Amniotic epithelial cell (primary cell): ENCODE data around the gene SNX8.
"Not testable (repeated sequence)": the region's sequence is repeated elsewhere in the genome, so short reads cannot be mapped to it uniquely, and the experiment has no call there.

Experiments used
- DNase-seq: peaks from one replicate; pipeline ENCODE4 v3.0.0-alpha.2; 2010; ENCODE audit warnings: low read depth

The SNX8 gene

GRCh38 chr7:2314209-2314955, at the start of gene SNX8:
SNX8 (minus strand) TSS chr7:2314441; CDS start chr7:2314421, 20 bp downstream.
- DNase-seq: peak; percentile 78

DNA sequence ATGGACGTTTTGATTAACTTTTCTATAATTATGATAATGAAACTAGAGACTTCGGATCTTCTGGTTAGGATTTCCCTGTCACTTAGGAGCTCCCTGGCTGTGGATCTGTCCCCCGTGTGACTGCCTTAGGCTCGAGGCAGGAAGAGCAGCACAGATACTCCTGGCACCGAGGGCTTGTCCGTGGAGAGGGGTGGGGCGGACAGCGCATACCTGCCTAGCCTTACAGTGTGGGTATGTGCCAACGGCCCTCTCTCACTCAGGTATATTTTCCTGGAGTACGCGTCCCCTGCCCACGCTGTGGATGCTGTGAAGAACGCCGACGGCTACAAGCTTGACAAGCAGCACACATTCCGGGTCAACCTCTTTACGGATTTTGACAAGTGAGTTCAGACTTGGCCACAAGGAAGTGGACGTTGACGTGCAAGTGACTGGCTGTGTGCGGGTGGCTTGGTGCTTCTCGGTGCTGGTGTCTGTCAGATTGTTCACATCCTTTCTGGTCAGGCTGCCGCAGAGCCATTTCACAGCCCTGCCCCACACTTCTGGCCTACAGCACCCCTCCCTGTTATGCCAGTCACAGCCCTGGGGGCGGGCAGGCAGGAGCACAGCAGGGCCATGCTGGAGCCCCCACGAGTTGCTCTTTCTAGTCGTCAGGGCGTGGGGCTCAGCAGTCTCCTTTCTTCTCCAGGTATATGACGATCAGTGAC, 48.3 kb upstream of the SNX8 start:
- DNase-seq: no peak

GRCh38 chr7:2360796-2361195, 46.6 kb upstream of the SNX8 start:
- peak; percentile 68 for DNase-seq

- no peak for DNase-seq
Measured at GRCh38 chr7:2359610-2360009, 45.4 kb upstream of the SNX8 start.

DNA sequence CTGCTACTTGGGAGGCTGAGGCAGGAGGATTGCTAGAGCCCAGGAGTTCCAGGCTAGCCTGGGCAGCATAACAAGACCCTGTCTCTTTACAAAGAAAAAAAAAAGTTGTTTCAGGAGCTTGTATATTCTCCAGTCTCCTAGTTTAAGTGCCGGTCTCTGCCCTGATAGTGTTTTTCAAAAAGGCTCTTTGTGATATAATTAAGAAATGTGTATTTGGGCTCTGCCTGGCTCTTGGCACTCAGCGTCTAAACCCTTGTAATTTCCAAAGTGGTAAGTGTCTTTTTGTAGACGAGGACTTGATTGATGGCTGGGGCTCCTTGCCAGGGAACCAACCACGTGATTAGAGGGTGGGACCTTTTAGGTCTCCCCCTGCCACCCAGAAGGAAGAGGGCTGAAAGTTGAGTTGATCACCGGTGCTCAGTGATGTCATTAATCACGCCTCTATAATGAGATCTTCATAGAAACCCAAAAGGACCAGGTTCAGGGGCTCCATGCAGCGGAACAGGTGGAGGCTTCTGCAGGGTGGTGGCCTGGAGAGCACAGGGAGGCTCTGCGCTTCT, 44.8 kb upstream of the SNX8 start:
- DNase-seq: no peak

DNA sequence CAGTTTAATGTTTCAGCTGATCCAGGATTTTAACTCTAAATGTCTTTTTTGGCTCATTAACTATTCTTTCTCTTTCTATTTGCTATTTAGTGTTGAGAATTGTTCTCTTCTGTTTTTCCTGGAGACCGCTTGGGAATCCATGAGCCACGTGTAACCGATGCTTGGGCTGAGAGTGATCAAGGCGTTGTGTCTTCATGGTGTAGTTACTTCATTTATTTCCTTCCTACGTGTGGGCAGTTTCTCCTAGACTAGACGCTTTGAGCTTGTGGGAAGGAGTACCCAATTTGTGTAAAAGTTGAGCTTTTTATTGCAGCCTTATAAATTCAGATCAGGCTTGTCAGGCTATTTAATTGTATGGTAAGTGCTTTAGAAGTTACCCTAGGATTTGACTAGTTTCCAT, 43.3 kb upstream of the SNX8 start:
- DNase-seq: no peak

GRCh38 chr7:2357165-2357564, 42.9 kb upstream of the SNX8 start:
- no peak for DNase-seq

DNA sequence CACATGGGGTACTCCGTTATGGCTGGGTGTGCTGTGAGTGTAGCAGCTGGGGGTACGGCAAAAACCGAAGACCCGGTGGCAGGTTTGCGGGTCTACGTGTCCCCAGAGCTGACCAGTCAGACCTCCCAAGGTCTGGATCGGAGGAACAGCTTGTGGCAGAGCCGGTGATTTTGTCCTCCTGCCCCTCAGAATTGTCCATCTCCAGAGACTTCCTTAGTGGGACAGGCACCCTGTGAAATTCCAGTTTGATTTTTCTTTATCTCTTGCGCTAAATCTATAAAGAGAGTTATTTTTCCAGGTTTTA, 41.4 kb upstream of the SNX8 start:
- no peak for DNase-seq

DNA sequence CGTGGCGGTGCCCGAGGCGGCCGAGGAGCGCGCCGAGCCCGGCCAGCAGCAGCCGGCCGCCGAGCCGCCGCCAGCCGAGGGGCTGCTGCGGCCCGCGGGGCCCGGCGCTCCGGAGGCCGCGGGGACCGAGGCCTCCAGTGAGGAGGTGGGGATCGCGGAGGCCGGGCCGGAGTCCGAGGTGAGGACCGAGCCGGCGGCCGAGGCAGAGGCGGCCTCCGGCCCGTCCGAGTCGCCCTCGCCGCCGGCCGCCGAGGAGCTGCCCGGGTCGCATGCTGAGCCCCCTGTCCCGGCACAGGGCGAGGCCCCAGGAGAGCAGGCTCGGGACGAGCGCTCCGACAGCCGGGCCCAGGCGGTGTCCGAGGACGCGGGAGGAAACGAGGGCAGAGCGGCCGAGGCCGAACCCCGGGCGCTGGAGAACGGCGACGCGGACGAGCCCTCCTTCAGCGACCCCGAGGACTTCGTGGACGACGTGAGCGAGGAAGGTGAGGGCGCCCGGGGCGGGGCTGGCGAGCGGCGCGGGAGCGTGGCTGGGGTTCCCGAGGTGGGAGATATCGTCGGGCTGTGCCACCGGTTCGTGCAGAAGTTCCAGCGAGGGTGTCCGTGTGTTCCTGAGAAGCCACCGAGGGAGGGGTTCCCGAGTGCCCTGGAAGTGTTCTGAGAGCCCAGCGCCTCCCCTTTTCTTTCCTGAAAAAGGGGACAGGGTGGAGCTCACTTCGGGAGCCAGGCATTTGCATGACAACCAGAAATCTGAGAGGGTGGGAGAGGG, 40.9 kb upstream of the SNX8 start:
- DNase-seq: no peak

DNA sequence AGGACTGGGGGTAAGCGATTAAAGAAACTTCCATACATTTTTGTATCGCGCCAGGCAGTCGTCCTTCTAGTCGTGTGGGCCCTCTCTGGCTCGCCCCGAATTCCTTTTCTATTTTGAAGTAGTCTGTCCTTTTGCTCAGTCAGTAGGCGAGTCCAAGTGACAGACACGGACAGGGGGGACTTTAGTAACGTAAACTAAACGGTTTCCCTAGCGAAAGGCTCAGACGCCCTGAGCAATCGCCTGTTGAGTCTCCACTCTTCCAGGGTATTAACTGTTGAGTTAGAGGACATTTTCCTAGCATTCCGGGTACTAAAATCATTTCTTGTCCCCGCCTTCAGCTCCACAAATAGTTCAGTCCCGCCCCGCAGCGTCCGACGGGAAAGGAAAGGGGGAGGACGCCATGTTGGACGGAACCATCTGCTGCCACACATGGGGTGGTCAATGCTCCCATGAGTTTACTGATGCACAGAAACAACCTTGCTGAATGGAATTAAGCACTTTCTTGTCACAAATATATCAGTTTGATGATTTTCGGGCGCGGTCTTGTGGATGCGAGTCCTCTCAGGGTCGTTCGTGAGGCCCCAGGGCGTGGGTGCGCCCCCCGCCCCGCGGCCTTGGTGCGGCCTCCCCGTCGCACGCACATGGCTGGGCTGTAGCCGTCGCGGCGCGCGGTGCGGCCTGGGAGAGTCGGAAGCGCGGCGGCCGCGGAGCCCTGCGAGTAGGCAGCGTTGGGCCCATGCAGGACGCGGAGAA, 40.1 kb upstream of the SNX8 start, which contains the start of gene EIF3B:
Gene EIF3B, plus strand, starts transcription at position 642 of the 753 bp plus-strand sequence. Its CDS starts 95 bp downstream, at position 737.
- DNase-seq: peak; percentile 92

DNA sequence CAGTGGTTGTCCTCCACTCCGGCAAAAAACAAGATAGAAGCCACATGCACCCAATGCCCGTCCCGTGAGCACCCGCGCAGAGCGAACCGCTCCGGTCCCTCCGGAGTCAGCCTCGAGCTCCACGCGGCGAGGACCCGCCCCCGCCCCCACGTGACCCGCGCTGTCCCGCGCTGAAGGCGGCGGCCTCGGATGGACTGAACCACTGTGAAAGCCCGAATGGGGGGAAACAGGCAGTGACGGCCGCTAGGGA, 39.6 kb upstream of the SNX8 start:
- peak; percentile 81 for DNase-seq

DNA sequence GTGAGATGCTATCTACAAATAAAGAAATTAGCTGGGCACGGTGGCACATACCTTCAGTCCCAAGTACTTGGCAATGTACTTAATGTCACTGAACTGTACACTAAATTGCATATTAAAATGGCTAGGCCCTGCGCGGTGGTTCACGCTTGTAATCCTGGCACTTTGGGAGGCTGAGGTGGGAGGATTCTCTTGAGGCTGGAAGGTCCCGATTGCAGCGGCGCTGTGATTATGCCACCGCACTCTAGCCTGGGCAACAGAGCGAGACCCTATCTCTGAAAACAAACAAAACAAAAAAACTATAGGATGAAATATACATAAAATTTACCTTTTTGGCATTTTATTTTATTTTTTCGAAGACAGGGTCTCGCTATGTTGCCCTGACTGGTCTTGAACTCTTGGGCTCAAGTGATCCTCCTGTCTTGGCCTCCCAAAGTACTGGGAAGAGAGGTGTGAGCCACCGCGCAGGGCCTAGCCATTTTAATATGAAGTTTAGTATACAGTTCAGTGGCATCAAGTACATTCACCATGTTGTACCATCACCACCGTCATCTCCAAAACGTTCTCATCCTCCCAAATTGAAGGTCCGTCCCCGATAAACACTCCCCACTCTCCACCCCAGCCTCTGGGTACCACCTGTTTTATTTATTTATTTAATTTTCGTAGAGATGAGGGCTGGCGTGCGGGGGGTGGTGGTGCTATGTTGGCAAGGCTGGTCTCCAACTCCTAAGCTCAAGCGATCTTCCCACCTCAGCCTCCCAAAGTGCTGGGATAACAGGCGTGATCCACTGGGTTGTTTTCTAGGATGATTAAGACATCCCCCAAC, 39.1 kb upstream of the SNX8 start:
- no peak for DNase-seq

DNA sequence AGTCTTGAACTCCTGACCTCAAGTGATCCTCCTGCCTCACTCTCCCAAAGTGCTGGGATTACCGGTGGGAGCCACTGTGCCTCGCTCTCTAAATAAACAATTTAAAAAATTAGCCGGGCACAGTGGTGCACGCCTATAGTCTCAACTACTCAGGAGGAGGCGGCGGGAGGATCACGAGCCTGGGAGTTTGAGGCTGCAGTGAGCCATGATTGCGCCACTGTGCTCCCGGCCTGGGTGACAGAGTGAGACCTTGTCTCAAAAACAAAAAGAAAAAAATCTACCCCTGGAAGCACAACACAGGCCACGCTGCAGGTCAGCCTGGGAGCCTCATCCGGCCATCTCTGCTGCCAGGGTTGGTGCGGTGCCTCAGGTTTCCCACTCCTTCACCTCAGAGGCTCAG, 36.6 kb upstream of the SNX8 start:
- DNase-seq: no peak

DNA sequence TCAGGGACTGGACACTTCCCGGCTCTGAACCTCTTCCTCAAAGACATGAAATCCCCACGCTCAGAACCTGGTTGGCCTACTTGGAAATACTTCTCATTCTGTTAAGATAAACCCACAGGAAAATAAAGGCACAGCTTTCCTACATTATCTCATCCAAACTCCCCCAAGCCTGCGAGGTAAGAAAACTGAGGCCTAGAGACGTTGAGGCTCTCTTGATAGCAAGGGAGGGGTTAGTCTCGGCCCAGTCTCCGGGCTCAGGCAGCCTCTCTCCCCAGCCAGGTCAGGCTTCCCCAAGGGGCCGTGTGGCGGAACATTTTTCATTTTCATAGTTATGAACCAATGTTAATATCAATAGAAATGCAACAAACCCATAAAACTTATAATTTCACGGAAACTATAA, 35.8 kb upstream of the SNX8 start:
- no peak for DNase-seq

- not testable (repeated sequence) for DNase-seq
Measured at GRCh38 chr7:2347351-2348063, 33.3 kb upstream of the SNX8 start.

GRCh38 chr7:2336626-2337299, 22.5 kb upstream of the SNX8 start:
- DNase-seq: no peak

GRCh38 chr7:2332606-2333231, 18.5 kb upstream of the SNX8 start:
- DNase-seq: not testable (repeated sequence)

DNA sequence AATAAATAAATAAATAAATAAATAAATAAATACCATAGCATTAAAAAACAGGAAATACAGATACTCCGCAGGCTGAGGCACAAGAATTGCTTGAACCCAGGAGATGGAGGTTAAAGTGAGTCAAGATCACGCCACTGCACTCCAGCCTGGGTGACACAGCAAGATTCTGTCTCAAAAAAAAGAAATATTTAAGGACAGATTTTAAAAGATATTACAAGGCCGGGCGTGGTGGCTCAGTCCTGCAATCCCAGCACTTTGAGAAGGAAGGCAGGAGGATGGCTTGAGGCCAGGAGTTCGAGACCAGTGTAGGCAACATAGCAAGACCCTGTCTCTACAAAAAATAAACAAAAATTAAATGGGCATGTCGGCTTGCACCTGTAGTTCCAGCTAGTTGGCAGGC, 17.5 kb upstream of the SNX8 start:
- DNase-seq: no peak

- DNase-seq: no peak
Measured at GRCh38 chr7:2330493-2330892, 16.3 kb upstream of the SNX8 start.

GRCh38 chr7:2326951-2327350, 12.7 kb upstream of the SNX8 start:
- DNase-seq: no peak
